Stimulated activated CD4-positive, alpha-beta T cell treated with anti-CD3 and anti-CD28 coated beads, Interleukin-4, amount 100 ng/mL, for 48 hours (primary cell): Measurements from ENCODE around the gene GRIP1.

ENCODE experiments used
- DNase-seq, 2 donors: peaks; one replicate each; pipeline ENCODE4 v3.0.0-alpha.2; 2020; ENCODE audit warnings: low read depth in 2 of 2

The GRIP1 gene

DNA sequence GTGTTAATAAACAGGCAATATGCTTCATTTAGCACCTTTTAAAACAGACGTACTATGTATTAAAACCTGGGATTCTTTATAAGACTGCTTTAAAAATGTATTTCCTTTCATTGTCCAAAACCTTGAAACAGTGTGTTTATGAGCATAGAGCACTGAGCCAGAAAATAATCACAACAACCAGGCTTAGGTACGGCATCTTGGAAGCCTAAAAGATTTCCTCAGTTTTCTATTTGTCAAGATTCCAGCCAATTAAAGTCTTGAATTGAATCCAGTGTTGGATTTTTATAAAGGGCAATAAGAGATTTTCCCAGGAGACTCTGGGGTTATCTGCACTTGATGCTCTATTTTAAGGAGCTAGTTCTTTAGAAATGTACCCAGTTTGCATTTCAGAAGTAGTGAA, 80.3 kb downstream of the GRIP1 start:
- no peak for DNase-seq

DNA sequence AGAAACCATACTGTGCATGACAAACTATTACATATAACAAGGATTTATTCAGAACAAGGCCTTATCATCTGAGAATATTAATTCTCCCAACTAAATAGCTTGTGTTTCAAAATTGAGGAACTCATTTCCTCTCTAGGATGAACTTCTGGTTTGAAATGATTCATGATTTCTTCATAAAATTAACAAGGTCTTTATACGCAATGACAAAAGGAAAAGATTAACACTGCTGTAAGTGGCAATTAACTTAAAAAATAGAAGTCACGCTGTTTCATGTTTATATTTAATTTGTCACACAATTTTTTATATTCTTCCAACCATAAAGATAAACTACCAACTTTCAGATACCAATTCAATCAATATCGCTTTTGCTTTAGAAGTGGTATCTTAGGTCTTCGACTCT, 80.8 kb downstream of the GRIP1 start:
- DNase-seq, result no peak

DNA sequence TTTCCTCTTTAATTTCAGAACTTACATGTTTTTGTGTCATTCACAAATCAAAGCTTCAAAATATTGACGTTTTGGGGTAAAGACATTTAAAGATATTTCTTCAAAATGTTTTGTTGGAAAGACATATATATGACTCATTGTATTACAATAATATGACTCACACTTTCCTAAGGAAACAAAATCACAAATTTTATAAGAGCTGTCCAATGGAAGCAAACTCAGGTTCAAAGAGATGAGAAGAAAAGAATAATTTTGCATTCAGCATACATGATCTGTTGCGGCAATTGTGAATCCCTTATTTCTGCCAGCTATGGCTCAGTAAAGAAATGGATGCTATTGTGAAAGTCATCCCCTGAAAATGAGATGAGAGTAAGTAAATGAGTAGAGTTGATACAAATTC, 82.7 kb downstream of the GRIP1 start:
- no peak for DNase-seq

DNA sequence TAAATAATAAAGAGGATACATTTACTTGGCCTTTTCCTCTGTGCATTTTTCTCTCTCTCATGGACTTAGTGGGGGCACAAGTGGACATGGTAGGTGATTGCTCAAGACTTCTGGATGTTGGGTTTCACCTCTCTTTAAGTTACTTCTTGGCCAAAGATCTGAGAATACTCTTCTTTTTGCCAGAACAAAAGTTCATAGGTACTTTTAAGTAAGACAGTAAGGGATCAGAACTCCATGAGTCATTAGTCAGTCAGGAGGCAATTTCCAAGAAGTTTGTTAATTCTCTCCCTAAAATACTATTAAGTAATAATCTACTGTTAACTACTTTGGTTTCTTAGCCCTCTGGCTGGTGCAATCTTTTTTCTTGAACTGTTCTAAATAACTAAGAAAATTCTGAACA, 84.2 kb downstream of the GRIP1 start:
- no peak for DNase-seq

DNA sequence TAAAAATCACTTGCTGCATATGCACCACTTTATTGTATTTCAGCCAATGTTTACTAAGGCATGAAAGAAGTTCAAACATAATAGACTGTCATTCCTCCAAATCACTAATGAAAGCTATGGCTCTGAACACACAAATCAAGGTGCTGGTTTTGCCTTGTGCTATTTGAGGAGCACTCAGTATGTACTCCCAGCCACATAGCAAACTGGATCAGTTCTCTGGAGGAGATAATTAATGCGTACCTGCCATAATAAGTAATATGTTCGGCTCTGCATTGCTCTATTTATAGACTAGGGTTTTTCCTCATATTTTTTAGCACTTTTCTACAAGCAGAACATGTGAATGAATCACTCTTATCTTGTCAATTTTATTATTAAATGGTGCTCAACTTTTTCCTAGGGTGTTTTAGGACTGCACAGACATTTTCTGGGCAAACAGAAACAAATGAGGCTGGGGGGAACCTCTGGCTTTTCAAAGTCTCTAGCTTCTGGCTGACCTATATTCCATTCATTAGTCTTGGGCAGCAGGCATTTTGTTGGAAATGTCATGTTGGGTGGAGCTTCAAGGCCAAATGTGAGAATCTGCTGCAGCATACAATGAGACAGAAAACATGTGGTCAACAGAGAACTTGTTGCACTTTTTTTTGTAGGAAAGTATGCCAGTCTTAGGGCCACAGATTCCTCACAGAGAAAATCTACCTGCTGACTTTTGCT, 88.4 kb downstream of the GRIP1 start:
- DNase-seq, result no peak

DNA sequence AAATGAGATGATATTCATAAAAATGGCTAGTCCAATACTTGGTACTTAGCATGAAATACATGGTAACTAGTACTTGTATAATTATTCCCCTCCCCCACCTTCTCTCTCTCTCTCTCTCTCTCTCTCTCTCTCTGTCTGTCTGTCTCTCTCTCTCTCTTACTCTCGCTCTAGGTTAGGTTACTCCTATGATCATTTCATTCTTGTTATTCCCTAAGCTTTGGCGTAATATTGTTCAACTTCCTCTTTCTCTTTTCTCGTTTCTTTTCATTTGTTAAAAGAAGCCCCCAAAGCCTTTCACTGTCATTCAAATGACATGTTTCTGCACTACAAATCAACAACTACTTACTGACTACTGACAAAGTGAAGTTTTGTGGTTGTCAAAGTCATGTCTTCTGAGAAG, 89.8 kb downstream of the GRIP1 start:
- DNase-seq, result no peak

DNA sequence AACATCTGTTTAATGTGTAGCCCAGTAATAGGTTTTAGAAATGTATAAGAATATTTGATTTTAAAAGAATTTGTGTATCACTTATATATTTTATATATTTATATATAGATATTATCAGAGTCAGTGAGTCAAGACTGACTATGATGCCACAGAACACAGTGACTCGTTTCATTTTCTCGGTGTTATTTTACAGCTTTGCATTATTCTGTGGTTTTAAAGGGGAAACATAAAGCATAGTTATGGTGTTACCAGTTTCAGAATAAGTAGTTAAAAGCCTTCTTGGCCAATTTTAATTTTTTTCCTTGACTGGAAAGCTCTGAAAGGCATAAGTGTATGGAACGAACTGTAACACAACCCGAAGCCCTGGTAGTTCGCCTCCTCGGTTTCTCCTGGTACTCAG, 91.0 kb downstream of the GRIP1 start:
- DNase-seq, result no peak

DNA sequence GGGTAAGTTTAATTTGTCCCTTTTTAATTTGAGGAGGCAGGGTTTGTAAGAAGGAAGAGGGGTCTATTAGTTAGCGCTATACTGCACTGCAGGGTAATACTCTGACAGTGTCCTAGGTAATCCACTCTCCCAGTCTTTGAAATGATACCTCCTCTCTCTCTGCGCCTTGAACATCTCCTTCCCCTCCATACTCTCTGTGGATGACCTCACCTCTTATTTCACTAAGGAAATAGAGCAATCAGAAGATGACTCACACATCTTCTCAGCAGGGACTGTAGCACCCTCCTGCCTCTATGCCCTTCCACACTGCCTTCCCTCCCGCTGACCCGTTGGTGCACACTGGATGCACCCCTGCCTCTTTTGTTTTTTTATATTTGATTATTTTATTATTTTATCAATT, 94.2 kb downstream of the GRIP1 start:
- no peak for DNase-seq

DNA sequence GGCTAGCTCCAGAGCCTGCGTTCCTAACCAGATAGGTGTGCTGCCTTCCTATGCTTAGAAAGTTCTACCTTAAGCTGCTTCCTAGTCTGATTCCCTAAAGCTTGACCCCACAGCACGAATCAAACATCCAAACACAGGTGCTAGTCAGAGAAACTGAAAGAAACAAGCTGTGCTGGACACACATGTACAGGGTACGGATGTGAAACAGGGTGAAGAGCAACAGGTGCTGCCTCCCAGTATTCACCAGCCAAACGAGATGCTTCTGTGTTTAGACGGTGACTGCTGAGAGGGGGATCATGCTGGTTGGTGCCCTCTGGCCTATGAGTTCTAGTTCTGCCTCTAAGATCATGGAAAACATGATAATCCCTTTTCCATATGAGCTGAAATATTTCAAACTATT, 105.3 kb downstream of the GRIP1 start:
- no peak for DNase-seq

DNA sequence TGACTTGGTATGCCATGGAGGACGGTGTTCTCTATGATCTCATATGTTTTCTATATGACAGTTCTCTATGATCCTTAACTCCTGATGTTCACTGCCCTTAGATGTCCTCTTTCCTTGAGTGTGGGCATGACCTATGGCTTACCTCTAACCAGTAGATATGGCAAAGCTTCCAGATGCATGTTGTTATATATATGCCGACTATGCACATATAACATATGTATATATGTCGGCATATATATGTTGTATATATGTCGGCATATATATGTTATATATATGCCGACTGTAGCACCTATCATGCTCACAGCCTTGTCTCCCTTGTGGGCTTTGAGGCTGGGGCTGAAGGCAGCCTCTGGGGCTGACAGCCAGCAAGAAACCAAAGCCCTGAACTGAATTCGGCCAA, 106.0 kb downstream of the GRIP1 start:
- DNase-seq, result no peak

DNA sequence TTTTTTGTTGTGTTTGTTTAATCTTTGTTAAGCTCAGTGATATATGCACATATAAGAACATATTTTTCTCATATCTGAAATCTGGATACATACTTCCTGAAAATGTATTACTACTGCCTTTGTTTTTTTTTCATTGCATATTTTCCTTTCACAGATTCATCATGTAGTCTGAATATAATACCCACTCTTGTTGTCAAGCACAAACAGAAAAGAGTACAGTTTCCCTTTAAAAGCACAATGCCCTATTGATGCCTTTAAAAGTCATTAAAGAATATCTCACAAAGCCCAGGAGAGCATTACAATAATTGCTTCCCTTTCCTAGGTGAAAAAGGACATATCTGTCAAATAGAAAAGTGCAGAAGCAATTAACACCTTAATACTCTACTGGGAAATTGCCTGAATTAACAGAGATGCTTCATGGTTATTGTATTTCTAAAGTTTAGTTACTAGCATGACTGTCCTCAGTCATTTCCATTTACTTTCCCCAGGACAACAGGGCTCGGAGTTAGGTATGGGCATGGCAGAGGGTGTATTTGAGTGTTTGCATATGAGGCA, 107.4 kb downstream of the GRIP1 start:
- no peak for DNase-seq

DNA sequence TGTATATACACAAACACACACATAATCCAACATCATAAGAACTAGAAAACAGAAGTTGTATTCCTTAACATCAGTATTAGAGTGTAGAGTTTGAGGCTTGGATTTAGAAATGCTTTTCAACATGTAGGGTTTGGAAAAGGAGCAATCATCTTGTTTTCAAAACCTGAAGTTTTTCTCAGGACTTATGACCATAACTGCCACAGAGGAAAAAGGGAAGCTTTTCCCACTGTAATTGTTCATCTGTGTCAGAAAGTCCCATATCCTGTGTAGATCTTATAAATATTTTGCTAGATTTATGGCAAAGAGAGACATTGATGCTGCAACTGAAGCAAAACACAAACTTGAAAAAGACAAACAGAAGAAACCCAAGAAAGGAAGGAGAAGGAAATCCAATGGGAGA, 115.7 kb downstream of the GRIP1 start:
- DNase-seq, result no peak

DNA sequence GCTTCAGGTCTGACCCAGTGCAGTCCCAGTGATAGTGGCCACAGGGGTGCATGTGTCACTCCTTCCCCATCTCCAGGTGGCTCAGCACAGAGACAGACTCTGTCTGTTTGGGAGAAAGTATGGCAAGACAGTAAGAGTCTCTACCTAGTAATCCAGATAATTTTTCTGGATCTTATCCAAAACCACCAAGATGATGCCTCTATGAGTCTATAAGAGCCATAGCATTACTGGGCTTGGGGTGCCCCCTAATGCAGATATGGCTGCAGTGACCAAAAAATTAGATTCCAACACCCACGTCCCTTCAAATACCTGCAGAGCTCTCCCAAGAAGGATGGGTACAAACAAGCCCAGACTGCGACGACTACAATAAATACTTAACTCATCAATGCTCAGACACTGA, 123.8 kb downstream of the GRIP1 start:
- no peak for DNase-seq

DNA sequence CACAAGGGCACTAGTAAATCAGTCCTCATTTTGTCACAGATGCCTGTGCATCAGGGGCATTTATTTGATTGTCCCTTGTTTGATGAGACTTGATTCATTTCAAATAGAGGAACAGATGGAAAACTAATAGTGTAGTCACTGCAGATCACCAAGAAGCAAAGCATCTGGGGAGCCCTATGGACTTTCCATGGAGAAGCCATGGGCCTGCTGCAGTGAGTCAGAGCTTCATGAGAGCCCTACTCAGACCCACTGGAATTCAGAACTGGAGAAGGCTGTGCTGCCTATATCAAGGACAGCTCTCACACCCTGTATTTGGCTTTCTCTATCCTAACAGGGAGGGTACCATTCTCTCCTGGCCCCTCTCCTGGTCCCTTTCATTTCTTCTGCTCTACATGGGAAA, 126.2 kb downstream of the GRIP1 start:
- DNase-seq, result no peak

DNA sequence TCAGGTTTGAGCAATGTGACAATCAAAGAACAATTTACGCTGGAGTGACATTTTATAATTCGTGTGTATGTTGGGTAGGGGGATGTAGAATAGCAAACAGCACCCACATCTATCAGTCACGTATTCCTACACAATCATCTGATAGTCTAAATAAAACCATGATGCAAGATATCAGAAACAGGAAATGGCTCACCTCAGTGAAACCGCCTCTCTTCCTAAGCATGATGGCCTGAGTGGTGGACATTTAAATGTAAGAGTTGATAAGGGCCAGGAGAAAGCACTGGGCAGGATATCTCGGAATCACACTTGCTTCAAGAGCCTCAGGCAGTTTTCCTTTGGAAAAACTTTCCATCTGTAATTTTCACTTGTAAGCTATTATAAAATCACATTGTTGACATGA, 128.2 kb downstream of the GRIP1 start:
- no peak for DNase-seq

DNA sequence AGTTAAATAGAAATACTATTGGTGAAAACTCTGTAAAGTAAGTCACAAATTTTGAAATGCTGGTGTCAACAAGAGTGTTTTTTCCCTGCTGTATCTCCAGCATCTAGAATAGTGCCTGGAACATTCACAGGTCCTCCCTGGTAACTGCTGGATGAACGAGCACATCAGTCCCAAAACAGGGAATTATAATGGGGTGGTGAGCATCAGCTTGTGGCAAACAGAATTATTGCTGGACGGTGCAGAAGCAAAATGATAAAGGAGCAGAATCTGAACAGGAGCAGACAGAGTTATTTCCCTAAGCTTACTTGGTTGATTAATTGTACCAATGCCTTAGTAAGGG, 129.9 kb downstream of the GRIP1 start:
- DNase-seq, result no peak

DNA sequence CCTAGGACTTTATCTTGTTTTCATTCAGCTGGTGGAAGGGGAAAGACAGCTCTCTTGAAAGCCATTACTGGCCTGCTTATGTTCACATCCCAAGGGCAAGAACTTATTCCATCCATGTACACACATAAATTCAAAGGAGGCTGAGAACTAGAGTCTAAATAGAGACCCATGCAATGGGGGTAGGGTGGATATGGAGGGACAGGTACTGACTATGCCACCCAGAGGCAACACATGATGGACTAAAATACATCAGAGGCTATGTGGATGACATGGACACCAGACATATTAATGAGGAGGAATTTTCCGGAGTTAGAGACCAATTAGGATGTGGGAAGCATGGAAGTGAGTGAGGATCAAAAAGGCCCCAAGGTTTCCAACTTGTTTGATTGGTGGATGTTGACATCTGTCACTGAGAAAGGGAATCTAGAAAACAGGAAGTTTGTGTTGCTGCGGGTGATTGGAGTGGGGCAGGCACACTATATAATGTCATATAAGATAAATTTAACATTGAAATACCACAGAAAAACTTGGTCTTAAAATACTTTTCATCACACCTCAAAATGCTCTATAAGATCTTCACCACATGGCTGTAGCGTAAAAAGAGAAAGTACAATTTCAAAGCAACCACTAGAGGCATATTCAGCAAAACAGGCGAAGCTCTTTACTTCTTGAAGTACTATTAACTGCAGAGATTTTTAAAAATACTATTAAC, 130.4 kb downstream of the GRIP1 start:
- DNase-seq, result no peak

DNA sequence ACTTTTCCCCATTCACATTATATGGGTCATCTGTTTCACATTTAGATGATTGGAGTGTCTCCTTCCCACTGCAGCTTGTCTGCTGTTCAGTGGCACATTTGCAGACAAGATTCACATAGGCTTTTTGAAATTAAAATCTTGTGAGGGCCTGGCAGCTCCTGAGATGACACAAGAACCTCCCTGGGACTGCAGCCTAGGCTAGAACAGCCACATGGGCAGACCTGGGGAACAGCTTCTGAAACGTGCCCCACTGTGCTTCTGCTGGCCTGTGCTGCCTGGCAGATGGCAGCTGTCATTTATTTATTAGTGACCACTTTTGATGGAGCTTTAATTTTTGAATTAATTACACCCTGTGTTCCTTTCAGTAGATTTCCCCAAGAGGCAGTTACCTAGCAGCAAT, 137.4 kb downstream of the GRIP1 start:
- DNase-seq, result no peak

DNA sequence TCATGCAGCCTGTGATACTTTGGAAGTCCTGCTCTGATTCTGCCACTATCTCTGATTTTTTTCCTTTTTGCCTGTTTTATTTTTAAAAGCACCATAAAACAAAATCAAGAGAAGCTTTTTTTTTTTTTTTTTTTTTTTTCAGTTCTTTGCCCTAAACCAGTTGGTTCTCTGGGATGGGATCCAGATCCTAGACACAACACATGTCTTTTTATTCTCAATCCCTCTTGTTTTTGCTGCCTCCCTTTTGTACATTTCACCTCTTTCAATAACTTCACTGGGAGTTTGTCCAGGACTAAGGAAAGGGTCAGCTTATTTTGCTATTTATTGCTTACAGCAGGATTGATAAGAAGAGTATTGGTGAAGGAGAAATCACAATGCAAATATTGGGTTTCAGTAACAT, 139.4 kb downstream of the GRIP1 start:
- DNase-seq, result no peak

DNA sequence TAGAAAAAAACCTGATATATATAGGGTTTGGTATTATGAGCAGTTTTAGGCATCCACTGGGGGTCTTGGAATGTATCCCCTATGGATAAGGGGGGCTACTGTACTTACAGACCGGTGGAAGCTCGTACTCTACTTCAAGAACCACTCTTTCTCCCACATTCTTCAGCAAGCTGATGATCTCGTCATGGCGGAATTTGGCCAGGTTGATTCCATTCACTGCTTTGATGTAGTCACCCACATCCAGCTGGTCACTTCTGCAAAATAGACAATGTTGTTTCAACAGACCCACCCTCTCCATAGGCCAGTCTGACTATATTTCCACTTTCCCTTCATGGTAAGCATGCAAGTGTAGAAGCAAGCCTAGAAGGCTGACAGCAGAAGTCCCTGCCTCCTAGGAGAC, 139.9 kb downstream of the GRIP1 start:
- no peak for DNase-seq

DNA sequence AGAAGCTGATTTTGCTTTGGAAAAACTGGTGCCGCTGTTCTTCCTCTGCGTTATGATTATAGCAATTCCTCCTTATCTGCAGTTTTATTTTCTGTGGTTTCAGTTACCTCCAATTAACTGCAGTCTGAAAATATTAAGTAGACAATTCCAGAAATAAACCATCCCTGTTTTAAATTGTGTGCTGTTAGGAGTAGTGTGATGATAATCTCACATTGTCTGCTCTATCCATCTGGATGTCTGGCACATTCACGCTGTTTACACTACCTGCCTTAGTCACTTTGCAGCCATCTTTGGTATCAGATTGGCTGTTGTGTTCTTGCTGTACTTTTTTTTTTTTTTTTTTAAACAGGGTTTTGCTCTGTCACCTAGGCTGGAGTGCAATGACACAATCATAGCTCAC, 141.0 kb downstream of the GRIP1 start:
- no peak for DNase-seq

DNA sequence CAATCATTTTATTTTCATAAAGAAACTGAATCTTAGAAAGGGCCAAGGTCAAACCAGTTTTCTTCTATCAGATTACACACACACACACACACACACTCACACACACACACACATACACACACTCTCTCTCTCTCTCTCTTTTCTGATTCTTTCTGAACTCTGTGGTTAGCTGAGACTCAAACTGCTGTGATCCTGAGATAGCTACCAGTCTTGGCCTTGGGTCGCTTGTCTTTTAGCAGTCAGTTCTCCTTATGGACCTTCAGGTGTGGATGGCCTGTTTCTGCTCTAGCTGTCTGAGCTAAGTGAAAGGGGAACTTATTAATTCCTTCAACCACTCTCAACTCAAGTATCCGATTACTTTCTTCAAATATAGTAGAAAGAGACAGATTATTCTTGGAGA, 145.1 kb downstream of the GRIP1 start:
- no peak for DNase-seq

DNA sequence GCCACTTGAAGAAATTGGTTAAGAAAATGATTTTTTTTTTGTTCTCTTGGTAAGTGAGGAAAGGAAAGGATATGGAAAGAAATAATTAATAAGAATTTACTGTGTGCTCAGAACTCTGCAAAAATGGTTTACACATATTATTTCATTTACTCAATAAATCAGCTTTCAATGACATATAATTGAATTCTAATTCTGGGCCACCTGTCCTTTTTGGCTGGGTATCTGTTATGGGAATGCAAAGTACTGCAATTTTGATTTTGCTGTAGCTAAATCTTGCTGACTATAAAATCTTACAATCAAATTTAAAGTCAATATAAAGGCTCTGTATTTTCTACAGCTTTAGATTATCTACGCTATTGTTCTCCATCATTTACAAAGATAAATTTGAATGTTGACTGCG, 147.1 kb downstream of the GRIP1 start:
- no peak for DNase-seq

DNA sequence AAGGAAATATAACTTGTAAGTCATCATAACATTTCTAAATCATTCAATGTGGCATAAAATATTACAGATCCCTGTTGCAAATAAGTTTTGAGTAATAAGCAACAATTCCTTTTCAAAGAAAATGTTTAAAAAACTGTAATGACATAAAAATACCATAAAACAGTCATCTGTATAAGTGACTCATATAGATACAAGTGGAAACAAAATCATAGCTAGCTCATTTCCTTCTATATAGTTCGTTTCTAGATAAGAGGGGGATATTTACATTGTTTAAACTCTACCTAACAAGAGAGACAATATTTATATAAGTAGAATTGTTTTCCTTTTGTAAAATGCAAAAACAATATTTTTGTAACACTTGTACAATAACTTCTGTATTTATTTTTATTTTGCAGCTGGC, 148.9 kb downstream of the GRIP1 start:
- no peak for DNase-seq
